ENCODE data around the gene NMT1. TPM values are rescaled to one million over a fixed set of nuclear protein-coding genes. Genes with fewer than 3 reads are reported as not detected.

Gene NMT1
- polyA plus RNA-seq (2013, experiment 1 of 2), result 84.4 TPM
- polyA plus RNA-seq (2013, experiment 2 of 2), result 93.9 TPM

GRCh38 chr17:45060797-45061605 lies at the start of gene NMT1:
Gene NMT1 (plus strand): TSS chr17:45061317. CDS start chr17:45061330, 13 bp downstream.
- under 1% methylated on average over 50 of the region's 50 CpGs for WGBS
- Histone ChIP-seq H3K9me3 (ENCODE audit: insufficient read depth, low read depth, low read length) (no peaks in the 10 kb centered on the region), H3K27ac (ENCODE audit: low read depth, low read length) (peak within 1 kb of the TSS; percentile 92), H3K9ac (ENCODE audit: low read depth, low read length) (peak within 1 kb of the TSS; percentile 96), H3K36me3 (ENCODE audit: insufficient read depth, low read length) (peaks cover 8% of the 10 kb centered on the region; the same call in 1 of the 2 replicates), H3K4me1 (ENCODE audit: insufficient read depth, low read length) (peaks cover 7% of the 10 kb centered on the region; the same call in 1 of the 2 replicates), H3K27me3 (ENCODE audit: insufficient read depth, low read length) (no peaks in the 10 kb centered on the region), H3K4me3 (ENCODE audit: low read length) (peak within 1 kb of the TSS; percentile 92)

- Histone ChIP-seq H3K9ac (ENCODE audit: low read depth, low read length) (no peak overlapping the region), H3K27me3 (ENCODE audit: insufficient read depth, low read length) (no peaks in the 10 kb centered on the region), H3K9me3 (ENCODE audit: insufficient read depth, low read depth, low read length) (no peaks in the 10 kb centered on the region), H3K27ac (ENCODE audit: low read depth, low read length) (no peak overlapping the region), H3K4me3 (ENCODE audit: low read length) (no peak overlapping the region), H3K4me1 (ENCODE audit: insufficient read depth, low read length) (peaks cover 10% of the 10 kb centered on the region), H3K36me3 (ENCODE audit: insufficient read depth, low read length) (no peaks in the 10 kb centered on the region)
- 90% methylated on average over 1 of the region's 1 CpG for WGBS
Measured at GRCh38 chr17:45011767-45012166, 49.4 kb upstream of the NMT1 start.

GRCh38 chr17:45013021-45013997 lies 47.8 kb upstream of the NMT1 start:
- Histone ChIP-seq H3K36me3 (ENCODE audit: insufficient read depth, low read length) (no peaks in the 10 kb centered on the region), H3K4me1 (ENCODE audit: insufficient read depth, low read length) (peaks cover 5% of the 10 kb centered on the region), H3K4me3 (ENCODE audit: low read length) (no peak overlapping the region), H3K9me3 (ENCODE audit: insufficient read depth, low read depth, low read length) (no peaks in the 10 kb centered on the region), H3K9ac (ENCODE audit: low read depth, low read length) (no peak overlapping the region), H3K27me3 (ENCODE audit: insufficient read depth, low read length) (peaks cover 8% of the 10 kb centered on the region), H3K27ac (ENCODE audit: low read depth, low read length) (no peak overlapping the region)
- WGBS, result 78% methylated on average over 17 of the region's 17 CpGs

DNA sequence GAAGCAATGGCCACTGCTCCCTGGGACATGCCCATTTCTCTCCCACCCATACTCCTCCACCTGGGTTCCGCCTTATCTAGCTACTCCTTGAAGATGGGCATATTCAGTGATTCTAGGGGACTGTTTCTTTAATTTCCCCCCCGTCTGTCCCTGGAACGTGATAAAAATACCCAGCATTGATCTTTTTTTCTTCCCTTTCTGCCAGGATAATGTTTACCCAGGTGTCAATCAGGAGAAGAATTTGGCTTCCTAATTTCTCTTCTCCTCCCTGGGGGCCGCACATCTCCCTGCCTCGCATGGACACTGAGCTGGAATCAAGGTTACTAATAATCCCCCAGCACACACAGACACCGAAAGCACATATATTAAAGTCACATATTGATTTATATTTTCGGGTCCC lies 44.9 kb upstream of the NMT1 start:
- Histone ChIP-seq H3K27ac (ENCODE audit: low read depth, low read length) (no peak overlapping the region), H3K36me3 (ENCODE audit: insufficient read depth, low read length) (no peaks in the 10 kb centered on the region), H3K27me3 (ENCODE audit: insufficient read depth, low read length) (peaks cover 38% of the 10 kb centered on the region), H3K4me3 (ENCODE audit: low read length) (no peak overlapping the region), H3K9me3 (ENCODE audit: insufficient read depth, low read depth, low read length) (no peaks in the 10 kb centered on the region), H3K4me1 (ENCODE audit: insufficient read depth, low read length) (peaks cover 17% of the 10 kb centered on the region), H3K9ac (ENCODE audit: low read depth, low read length) (no peak overlapping the region)
- 89% methylated on average over 7 of the region's 7 CpGs for WGBS

DNA sequence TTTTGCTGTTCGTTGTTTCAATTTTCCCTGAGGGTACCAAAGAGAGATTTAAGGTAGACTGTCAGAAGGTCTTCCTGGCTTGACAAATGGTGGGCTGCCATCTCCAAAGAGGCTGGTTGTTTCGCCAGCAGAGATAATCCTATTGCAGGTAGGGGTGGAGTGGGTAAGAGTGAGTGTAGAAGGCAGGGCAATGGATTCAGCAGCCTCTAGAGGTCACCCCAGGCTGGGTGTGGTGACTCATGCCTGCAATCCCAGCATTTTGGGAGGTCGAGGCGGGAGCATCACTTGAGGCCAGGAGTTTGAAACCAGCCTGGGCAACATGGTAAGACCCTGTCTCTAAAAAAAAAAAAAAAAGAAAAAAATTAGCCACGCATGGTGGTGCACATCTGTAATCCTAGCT lies 44.3 kb upstream of the NMT1 start:
- no peak overlapping the region for H3K4me3 ChIP-seq (ENCODE audit: low read length)
- H3K27me3 ChIP-seq (ENCODE audit: insufficient read depth, low read length), result peaks cover 44% of the 10 kb centered on the region
- H3K27ac ChIP-seq (ENCODE audit: low read depth, low read length), result no peak overlapping the region
- WGBS, result 68% methylated on average over 5 of the region's 5 CpGs
- no peaks in the 10 kb centered on the region for H3K36me3 ChIP-seq (ENCODE audit: insufficient read depth, low read length)
- no peak overlapping the region for H3K9ac ChIP-seq (ENCODE audit: low read depth, low read length)
- peaks cover 20% of the 10 kb centered on the region for H3K4me1 ChIP-seq (ENCODE audit: insufficient read depth, low read length)
- no peaks in the 10 kb centered on the region for H3K9me3 ChIP-seq (ENCODE audit: insufficient read depth, low read depth, low read length)

GRCh38 chr17:45018514-45018847 lies 42.6 kb upstream of the NMT1 start:
- Histone ChIP-seq H3K9ac (ENCODE audit: low read depth, low read length) (no peak overlapping the region), H3K9me3 (ENCODE audit: insufficient read depth, low read depth, low read length) (no peaks in the 10 kb centered on the region), H3K4me1 (ENCODE audit: insufficient read depth, low read length) (peaks cover 17% of the 10 kb centered on the region), H3K36me3 (ENCODE audit: insufficient read depth, low read length) (no peaks in the 10 kb centered on the region), H3K27me3 (ENCODE audit: insufficient read depth, low read length) (peaks cover 45% of the 10 kb centered on the region), H3K4me3 (ENCODE audit: low read length) (peak overlapping the region; percentile 56), H3K27ac (ENCODE audit: low read depth, low read length) (no peak overlapping the region)
- WGBS, result 43% methylated on average over 4 of the region's 4 CpGs

- H3K9me3 ChIP-seq (ENCODE audit: insufficient read depth, low read depth, low read length), result no peaks in the 10 kb centered on the region
- H3K4me1 ChIP-seq (ENCODE audit: insufficient read depth, low read length), result peaks cover 15% of the 10 kb centered on the region
- peaks cover 45% of the 10 kb centered on the region for H3K27me3 ChIP-seq (ENCODE audit: insufficient read depth, low read length)
- 3% methylated on average over 82 of the region's 82 CpGs for WGBS
- H3K27ac ChIP-seq (ENCODE audit: low read depth, low read length), result no peak overlapping the region
- peak overlapping the region; percentile 42; the same call in 1 of the 2 replicates for H3K9ac ChIP-seq (ENCODE audit: low read depth, low read length)
- peak overlapping the region; percentile 56 for H3K4me3 ChIP-seq (ENCODE audit: low read length)
- H3K36me3 ChIP-seq (ENCODE audit: insufficient read depth, low read length), result peaks cover 4% of the 10 kb centered on the region; the same call in 1 of the 2 replicates
Measured at GRCh38 chr17:45018848-45019711, 42.0 kb upstream of the NMT1 start.

- Histone ChIP-seq H3K27me3 (ENCODE audit: insufficient read depth, low read length) (peaks cover 45% of the 10 kb centered on the region), H3K27ac (ENCODE audit: low read depth, low read length) (no peak overlapping the region), H3K4me3 (ENCODE audit: low read length) (peak overlapping the region; percentile 47), H3K9ac (ENCODE audit: low read depth, low read length) (no peak overlapping the region), H3K9me3 (ENCODE audit: insufficient read depth, low read depth, low read length) (no peaks in the 10 kb centered on the region), H3K36me3 (ENCODE audit: insufficient read depth, low read length) (peaks cover 11% of the 10 kb centered on the region; the same call in 1 of the 2 replicates), H3K4me1 (ENCODE audit: insufficient read depth, low read length) (peaks cover 15% of the 10 kb centered on the region)
- 27% methylated on average over 17 of the region's 17 CpGs for WGBS
Measured at GRCh38 chr17:45020354-45021138, 40.6 kb upstream of the NMT1 start.

DNA sequence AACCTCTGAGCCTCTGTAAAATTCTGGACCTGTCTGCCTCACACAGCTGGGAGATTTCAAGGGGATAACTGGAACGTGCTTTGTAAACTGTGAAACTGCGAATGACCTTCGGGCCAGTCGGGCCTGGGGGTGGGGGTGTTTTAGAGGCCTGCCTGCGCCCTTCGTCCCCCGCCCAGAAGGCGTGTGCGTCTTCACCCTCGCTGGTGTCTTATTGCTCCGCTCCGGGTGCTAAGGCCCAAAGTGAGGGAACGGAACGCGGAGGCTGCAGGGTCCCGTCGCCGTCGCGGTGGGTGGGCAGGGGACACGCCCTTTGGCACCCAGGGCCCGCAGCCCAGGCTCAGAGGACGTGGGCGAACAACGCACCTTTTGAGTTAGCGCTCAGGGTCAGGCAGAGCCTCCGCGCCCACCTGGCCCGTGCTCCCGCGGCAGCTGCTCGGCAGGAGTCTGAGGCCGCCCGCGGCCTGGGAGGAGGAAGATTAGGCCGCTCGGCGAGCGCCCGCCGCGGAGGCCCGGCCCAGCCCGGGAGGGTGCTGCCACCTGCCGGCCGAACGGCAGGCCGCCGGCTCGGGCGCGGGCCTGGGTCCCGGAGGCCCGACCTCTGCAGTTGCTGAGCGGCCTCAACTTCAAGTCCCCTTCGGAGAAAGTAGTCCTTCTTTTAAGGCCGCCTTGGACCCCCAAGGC lies 39.4 kb upstream of the NMT1 start:
- H3K4me1 ChIP-seq (ENCODE audit: insufficient read depth, low read length), result peaks cover 15% of the 10 kb centered on the region
- no peaks in the 10 kb centered on the region for H3K9me3 ChIP-seq (ENCODE audit: insufficient read depth, low read depth, low read length)
- peak overlapping the region; percentile 47 for H3K4me3 ChIP-seq (ENCODE audit: low read length)
- WGBS, result 4% methylated on average over 57 of the region's 57 CpGs
- peaks cover 15% of the 10 kb centered on the region for H3K36me3 ChIP-seq (ENCODE audit: insufficient read depth, low read length)
- no peak overlapping the region; the same call in 1 of the 2 replicates for H3K27ac ChIP-seq (ENCODE audit: low read depth, low read length)
- H3K27me3 ChIP-seq (ENCODE audit: insufficient read depth, low read length), result peaks cover 45% of the 10 kb centered on the region
- peak overlapping the region; percentile 32; the same call in 1 of the 2 replicates for H3K9ac ChIP-seq (ENCODE audit: low read depth, low read length)

Data from HUES64 (cell line).